Activated CD4-positive, CD25-positive, alpha-beta regulatory T cell treated with anti-CD3 and anti-CD28 coated beads, Interleukin-2, amount 50 U/mL, for 24 hours (primary cell): ENCODE results near the gene WDFY4.

Experiments used
- ATAC-seq, 2 donors: fragments of 150-1000 bp; cut with Tn5 transposase; one replicate each; pipeline ENCODE4 v1.10.0; 2021; ENCODE audit warnings: mild to moderate bottlenecking in 1 of 2, moderate library complexity in 1 of 2

The WDFY4 gene

GRCh38 chr10:48656241-48656913 is 28.3 kb upstream of the WDFY4 start:
- peak; percentile 93 to 96 for ATAC-seq

GRCh38 chr10:48656914-48657305 is 27.8 kb upstream of the WDFY4 start:
- no peak for ATAC-seq

GRCh38 chr10:48657416-48657815 is 27.3 kb upstream of the WDFY4 start:
- no peak for ATAC-seq

GRCh38 chr10:48658243-48658974 is 26.3 kb upstream of the WDFY4 start:
- no peak for ATAC-seq

GRCh38 chr10:48658975-48659269 is 25.8 kb upstream of the WDFY4 start:
- ATAC-seq = no peak

GRCh38 chr10:48659790-48660189 is 24.9 kb upstream of the WDFY4 start:
- no peak for ATAC-seq

- no peak for ATAC-seq
Measured at GRCh38 chr10:48661441-48661840, 23.2 kb upstream of the WDFY4 start.

GRCh38 chr10:48667960-48668590 is 16.6 kb upstream of the WDFY4 start:
- ATAC-seq = peak; percentile 45 to 58

- ATAC-seq = peak; percentile 42 to 48
Measured at GRCh38 chr10:48670978-48671913, 13.4 kb upstream of the WDFY4 start.

- ATAC-seq = peak in 1 of 2 donors; percentile 49
Measured at GRCh38 chr10:48671914-48672595, 12.6 kb upstream of the WDFY4 start.

- ATAC-seq = no peak
Measured at GRCh38 chr10:48672596-48673265, 11.9 kb upstream of the WDFY4 start.

GRCh38 chr10:48677625-48678024 is 7.0 kb upstream of the WDFY4 start:
- ATAC-seq = no peak

GRCh38 chr10:48678041-48678440 is 6.6 kb upstream of the WDFY4 start:
- ATAC-seq = no peak

- ATAC-seq = peak in 1 of 2 donors; percentile 58
Measured at GRCh38 chr10:48681740-48682139, 2.9 kb upstream of the WDFY4 start.

GRCh38 chr10:48682265-48682664 is 2.4 kb upstream of the WDFY4 start:
- no peak for ATAC-seq

GRCh38 chr10:48683424-48683823 is 1.2 kb upstream of the WDFY4 start:
- ATAC-seq = no peak

GRCh38 chr10:48683868-48684267 is 805 bp upstream of the WDFY4 start:
- no peak for ATAC-seq

GRCh38 chr10:48684463-48684791 is 246 bp upstream of the WDFY4 start:
- peak in 1 of 2 donors; percentile 5 for ATAC-seq

GRCh38 chr10:48685731-48686130 is 1.1 kb downstream of the WDFY4 start:
- ATAC-seq = no peak

- no peak for ATAC-seq
Measured at GRCh38 chr10:48690791-48691660, 6.4 kb downstream of the WDFY4 start.
